H1 (cell line): ENCODE data around the gene ASPDH. TPM values are rescaled to one million over a fixed set of nuclear protein-coding genes. Genes with fewer than 3 reads are reported as not detected.

Experiments
- polyA plus RNA-seq, 7 experiments: library from polyadenylated mRNA; depleted of rRNA in 3 of 7; stranded (reverse) in 5 of 7; unstranded in 2 of 7; fragments of >200 nt in 5 of 7; fragments of 200-250 nt in 2 of 7; gene quantifications; 1 replicate in 5 of 7; 2 replicates in 1 of 7; 4 replicates in 1 of 7; pipeline versions ENCODE4 v1.2.1 to v1.2.3, GENCODE V29; 2011 to 2013; ENCODE audit warnings: missing spikeins in 2 of 7, mixed read lengths in 2 of 7
- total RNA-seq: library from RNA; stranded (reverse); fragmentation: NEBNext Ultra II Directional; extraction: Animal tissue kit (Norgen Biotek cat#: 25700); gene quantifications from 2 replicates; pipeline ENCODE4 v1.2.1, GENCODE V29; 2021

The ASPDH gene
- total and polyA plus RNA-seq, 2 of the 8 experiments (the other 6 are each of a cell fraction or from before 2014, with no cell fraction given), result not detected

Other genes starting within 250 kb of the ASPDH start
- gene KCNC3, start 184.5 kb downstream of the ASPDH start, total RNA-seq, result 7.2 and 8.5 TPM in 2 replicates
- 3.9 and 6.3 TPM in 2 replicates for gene KCNC3, start 184.5 kb downstream of the ASPDH start, polyA plus RNA-seq (2011; rRNA removed)
- gene NAPSA, start 148.3 kb downstream of the ASPDH start, total RNA-seq, result 0.71 and 1.1 TPM in 2 replicates
- gene NAPSA, start 148.3 kb downstream of the ASPDH start, polyA plus RNA-seq (2011; rRNA removed), result 0.73 and 0.93 TPM in 2 replicates
- gene NR1H2, start 137.5 kb downstream of the ASPDH start, total RNA-seq, result 40.3 and 41.4 TPM in 2 replicates
- gene NR1H2, start 137.5 kb downstream of the ASPDH start, polyA plus RNA-seq (2011; rRNA removed), result 47.5 and 61.5 TPM in 2 replicates
- gene POLD1, start 129.6 kb downstream of the ASPDH start, total RNA-seq, result 141 and 149 TPM in 2 replicates
- gene POLD1, start 129.6 kb downstream of the ASPDH start, polyA plus RNA-seq (2011; rRNA removed), result 142 and 191 TPM in 2 replicates
- 9.6 and 11.1 TPM in 2 replicates for gene SPIB, start 95.0 kb downstream of the ASPDH start, total RNA-seq
- gene SPIB, start 95.0 kb downstream of the ASPDH start, polyA plus RNA-seq (2011; rRNA removed), result 11.8 and 17.4 TPM in 2 replicates
- gene MYBPC2, start 81.0 kb downstream of the ASPDH start, total RNA-seq, result 3.1 and 4.1 TPM in 2 replicates
- gene MYBPC2, start 81.0 kb downstream of the ASPDH start, polyA plus RNA-seq (2011; rRNA removed), result 1.8 and 2.7 TPM in 2 replicates
- 103 and 105 TPM in 2 replicates for gene EMC10, start 37.4 kb downstream of the ASPDH start, total RNA-seq
- 77.6 and 107 TPM in 2 replicates for gene EMC10, start 37.4 kb downstream of the ASPDH start, polyA plus RNA-seq (2011; rRNA removed)
- gene GARIN5A, start 37.1 kb downstream of the ASPDH start, total RNA-seq, result 8.1 and 9.1 TPM in 2 replicates
- gene GARIN5A, start 37.1 kb downstream of the ASPDH start, polyA plus RNA-seq (2011; rRNA removed), result 18.5 and 31.5 TPM in 2 replicates
- gene JOSD2, start 2.7 kb downstream of the ASPDH start, total RNA-seq, result 1.9 and 3.6 TPM in 2 replicates
- gene JOSD2, start 2.7 kb downstream of the ASPDH start, polyA plus RNA-seq (2011; rRNA removed), result 5.6 and 6.6 TPM in 2 replicates
- gene LRRC4B, start 54.5 kb upstream of the ASPDH start, total RNA-seq, result 11.5 and 13.4 TPM in 2 replicates
- gene LRRC4B, start 54.5 kb upstream of the ASPDH start, polyA plus RNA-seq (2011; rRNA removed), result 20.8 and 21.2 TPM in 2 replicates
- gene SYT3, start 126.0 kb upstream of the ASPDH start, total RNA-seq, result 13.9 and 17.3 TPM in 2 replicates
- 6.7 and 12.7 TPM in 2 replicates for gene SYT3, start 126.0 kb upstream of the ASPDH start, polyA plus RNA-seq (2011; rRNA removed)
- 11.7 and 14.2 TPM in 2 replicates for gene C19orf81, start 135.5 kb upstream of the ASPDH start, total RNA-seq
- gene C19orf81, start 135.5 kb upstream of the ASPDH start, polyA plus RNA-seq (2011; rRNA removed), result 13.0 and 22.0 TPM in 2 replicates
- 3.7 and 3.9 TPM in 2 replicates for gene SHANK1, start 205.9 kb upstream of the ASPDH start, total RNA-seq
- gene SHANK1, start 205.9 kb upstream of the ASPDH start, polyA plus RNA-seq (2011; rRNA removed), result 1.1 and 1.2 TPM in 2 replicates
- 4.3 and 5.2 TPM in 2 replicates for gene CLEC11A, start 209.5 kb upstream of the ASPDH start, total RNA-seq
- 17.4 and 22.5 TPM in 2 replicates for gene CLEC11A, start 209.5 kb upstream of the ASPDH start, polyA plus RNA-seq (2011; rRNA removed)